HG03457 (cell line): ENCODE data around the gene ECT2L.

Experiments
- ATAC-seq: cut with Tn5 transposase; IDR thresholded peaks from one replicate; pipeline ENCODE4 v1.9.1; 2021; ENCODE audit warnings: moderate number of reproducible peaks; ENCODE audit not compliant: unreplicated experiment

The ECT2L gene, protein sequence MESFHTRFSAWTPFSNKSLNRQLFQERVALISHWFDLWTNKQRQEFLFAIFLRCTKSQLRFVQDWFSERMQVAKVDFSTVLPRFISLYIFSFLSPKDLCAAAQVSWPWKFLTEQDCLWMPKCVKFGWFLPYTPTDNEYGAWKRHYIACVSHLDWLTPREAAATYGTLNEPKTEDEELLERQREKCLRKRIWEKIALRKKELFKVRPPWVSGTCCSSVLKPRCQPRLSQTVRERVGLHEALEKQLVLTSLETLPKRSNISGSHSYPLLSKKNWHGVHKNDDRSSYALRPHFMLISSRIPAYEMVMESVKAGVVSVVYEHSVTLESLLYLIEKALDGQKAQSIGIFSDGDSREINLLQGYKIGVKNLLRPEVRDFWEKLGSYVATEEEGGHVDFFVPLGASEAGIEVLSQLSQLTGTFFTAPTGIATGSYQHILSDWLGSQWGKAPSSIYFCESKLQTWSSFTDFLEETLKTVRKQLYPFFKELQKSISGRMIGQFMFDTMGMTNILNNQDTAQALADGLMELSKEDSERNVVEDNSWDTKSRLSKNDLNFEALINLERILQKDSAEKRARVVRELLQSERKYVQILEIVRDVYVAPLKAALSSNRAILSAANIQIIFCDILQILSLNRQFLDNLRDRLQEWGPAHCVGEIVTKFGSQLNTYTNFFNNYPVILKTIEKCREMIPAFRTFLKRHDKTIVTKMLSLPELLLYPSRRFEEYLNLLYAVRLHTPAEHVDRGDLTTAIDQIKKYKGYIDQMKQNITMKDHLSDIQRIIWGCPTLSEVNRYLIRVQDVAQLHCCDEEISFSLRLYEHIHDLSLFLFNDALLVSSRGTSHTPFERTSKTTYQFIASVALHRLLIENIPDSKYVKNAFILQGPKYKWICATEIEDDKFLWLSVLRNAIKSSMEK

DNA sequence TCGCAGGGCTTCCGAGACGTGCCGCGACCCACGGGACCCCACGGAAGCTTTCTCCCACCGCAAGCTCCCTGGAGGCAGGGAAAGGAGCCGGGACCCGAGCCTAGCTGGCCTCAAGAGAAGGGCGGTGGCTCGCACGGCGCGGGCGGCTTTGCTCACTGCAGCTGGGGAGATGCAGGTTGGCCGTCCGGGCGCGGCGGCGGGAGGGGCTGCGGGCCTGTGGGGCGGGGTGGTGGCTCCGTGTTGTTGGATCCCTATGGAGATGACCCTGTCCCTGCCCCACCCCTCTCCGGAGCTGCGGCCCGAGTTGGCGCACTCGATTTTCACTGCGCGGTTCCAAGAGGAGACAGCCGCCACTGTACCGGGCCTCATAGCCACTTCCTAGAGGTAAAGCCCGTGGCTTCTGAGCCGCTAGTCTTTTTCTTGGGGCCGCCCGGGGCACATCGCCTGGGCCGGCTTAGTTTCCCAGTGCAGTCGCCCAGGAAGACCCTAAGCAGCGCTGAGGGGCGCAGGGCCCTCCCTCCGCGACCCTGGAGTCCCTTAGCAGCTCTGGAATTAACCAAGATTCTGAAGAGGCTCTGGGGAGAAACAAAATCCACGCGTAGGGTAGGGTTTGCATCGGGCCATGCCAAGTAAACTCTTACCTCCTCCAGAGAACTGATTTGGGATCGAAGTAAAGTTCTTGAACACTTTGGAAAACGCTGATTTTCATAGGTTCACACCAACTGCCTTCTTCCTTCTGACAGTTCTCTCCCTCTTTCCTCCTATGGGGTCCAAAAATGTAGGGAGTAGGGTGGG, at the start of gene ECT2L:
Gene ECT2L (plus strand): TSS at position 279 of the 795 bp plus-strand sequence. CDS start 17,188 bp downstream, outside the sequence.
- ATAC-seq: no peak

DNA sequence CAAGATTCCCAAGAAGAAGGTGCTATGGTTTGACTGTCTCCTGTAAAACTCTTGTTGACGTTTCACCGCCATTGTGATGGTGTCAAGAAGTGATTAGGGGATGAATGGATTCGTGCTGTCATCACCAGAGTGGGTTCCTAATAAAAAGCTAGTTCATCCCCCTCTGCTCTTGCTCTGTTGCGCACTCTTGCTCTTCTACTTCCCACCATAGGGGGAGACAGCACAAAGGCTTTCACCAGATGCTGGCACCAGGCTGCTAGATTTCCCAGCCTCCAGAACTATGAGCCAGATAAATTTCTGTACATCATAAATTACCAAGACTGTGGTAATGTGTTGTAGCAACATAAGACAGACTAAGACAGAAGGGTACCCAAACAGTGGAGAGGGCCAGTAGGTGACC, 43.9 kb upstream of the ECT2L start:
- no peak for ATAC-seq

DNA sequence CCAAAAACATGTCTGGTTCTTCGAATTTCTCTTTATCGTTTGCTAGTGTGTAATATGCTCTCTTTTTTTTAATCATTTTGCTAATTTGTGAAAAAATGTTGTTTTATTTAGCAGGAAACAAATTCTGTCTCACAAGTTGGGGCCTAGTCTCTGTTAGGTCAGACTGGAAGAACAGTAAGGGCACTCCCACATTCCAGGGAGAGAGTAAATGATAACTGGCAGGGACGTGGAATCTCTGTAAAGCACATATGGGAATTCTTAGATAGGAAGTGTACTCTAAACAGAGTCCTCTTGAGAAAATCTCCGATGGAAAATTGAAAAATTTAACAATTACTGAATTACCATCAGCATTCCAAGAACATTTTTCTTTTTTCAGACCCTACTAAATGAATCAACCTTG, 38.8 kb upstream of the ECT2L start:
- no peak for ATAC-seq

DNA sequence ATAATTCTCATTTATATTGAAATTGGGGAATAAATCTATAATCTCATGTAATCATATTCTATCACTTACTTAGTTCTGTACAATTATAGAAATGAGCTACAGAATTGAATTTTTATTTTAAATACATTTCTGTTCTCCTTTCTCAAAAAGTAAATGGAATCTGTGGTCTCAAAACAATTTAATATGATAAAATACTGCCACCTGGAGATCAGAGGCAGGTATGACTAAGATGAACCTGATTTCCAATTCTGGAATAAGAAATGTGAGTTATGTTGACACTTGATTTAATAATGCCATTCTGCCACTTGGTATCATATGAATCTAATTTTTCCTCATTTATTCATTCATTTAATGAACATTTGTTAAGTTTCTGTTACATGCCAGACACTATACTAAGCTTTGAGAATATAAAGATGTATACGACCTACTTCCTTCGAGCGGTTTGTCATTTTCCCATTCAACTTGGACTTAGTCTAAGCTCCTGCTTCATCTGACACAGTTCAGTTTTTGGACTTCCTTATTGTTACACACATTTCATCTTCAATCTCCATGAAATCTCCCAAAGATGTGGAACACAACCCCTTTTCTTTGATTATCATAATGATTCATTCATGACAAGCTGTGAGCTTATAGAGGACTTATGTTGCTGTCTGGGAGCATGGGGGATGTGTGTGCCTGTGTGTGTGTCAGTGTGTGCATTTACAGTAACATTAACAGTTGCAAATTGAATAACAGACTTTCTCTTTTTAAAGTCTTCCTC, 29.8 kb upstream of the ECT2L start:
- ATAC-seq: no peak

DNA sequence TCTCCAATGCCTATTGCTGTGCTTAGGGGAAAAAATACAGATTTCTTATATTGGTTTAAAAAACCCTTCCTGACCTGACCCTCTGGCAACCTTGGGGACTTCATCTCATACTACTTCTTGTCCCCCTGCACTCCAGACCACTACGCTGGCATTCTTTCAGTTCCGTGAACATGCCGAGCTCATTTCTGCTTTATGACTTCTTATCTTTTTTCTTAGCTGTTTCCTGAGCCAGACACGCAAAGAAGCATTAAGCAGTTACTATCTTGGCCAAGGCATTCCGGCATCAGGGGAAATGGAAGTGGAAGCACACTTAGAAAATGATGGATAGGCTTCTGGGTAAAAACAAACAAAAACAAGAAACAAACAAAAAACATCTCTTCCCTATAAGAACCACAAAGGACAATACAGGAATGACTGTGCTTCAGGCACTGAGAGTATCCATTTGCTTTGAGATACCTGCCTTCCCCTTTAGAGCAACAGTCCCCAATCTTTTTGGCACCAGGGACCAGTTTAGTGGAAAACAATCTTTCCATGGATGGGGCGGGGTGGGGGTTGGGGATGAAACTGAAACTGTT, 26.7 kb upstream of the ECT2L start:
- no peak for ATAC-seq

DNA sequence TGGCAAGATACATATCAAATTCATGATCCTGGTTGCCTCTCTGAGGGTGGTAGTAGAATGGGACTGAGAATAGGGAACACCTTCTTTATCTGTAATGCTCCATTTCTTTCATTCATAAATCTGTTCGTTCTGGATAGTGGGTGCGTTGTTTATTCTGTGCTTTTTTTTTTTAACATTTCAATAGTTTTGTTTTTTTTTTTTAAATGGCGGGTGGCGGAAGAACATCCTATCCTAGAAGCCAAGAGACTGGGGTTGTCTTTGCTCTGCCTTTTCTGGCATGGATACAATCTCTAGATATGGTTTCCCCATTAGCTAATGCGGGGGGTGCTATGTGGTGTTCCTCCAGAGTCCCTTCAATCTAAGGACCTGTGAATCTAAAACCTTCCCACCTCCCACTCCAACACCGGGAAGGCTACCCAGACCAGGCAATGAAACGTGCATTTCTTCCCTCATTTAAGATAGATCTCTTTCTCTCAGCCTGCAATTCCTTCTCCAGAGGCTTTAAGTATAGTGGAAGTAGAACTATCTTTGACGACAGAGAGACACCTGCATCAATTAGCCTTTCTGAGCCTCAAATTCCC, 23.2 kb upstream of the ECT2L start:
- peak; percentile 0 for ATAC-seq

DNA sequence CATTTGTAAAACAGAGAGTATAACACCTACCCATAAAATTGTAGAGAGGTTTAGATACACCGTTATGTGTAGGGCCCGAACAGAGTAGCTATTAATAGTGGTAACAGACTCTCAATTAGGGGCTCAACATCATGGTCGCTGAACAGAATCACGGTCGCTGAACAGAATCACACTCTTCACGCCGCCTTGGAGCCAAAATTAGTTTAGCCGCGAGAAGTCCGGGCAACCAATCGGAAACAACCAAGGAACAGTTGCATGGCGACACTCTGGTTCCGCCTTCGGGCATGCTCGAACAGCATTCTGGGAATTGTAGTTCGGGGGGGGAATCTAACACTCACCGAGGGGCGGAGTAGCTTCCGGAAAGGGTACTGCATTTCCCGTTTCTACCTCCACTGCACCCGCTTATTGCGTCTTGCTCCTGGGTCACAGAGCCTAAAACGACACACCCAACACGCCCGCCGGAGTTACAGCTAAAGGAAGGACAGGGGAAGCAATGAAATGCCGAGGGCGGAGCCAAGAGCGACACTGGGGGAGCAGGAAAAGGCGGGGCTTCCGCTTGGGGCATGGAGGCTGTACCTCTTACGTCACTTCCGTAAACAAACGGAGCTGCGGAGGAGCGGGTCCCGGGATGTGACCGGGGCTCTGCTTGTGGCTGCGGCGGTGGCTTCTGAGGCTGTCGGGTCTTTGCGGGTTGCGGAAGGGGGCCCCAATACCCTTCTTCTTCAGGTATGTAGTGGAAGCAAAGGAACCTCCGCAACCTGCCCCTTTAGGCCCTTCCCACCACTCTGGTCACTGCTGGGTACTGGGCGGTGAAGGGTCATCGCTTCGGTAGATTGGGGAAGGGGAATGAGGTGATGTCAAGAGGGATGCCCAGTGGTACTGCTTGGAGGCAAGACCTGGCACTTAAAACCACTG, 22.5 kb upstream of the ECT2L start, which contains the start of gene CCDC28A:
Gene CCDC28A (plus strand): TSS at position 593 of the 915 bp plus-strand sequence. CDS start 2,352 bp downstream, outside the sequence.
- peak; percentile 92 for ATAC-seq

DNA sequence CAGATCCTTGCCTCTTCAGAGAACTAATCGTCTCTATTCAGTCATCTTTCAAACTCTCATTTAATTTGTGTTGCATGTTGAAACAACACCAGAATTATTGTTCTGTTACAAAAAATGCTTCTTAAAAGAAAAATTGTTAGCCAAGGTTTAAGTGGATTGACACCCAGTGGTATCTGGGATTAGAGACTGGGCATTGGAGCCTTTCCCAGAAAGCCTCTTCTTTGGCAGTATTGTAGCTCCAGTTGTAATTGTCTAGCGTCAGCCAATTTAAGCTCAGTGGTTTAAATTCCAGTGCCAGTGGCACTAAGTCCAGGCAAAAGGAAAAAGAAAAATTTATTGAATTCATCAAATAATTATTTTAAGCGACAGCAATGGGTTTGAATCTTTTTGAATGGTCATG, 21.5 kb upstream of the ECT2L start:
- no peak for ATAC-seq

DNA sequence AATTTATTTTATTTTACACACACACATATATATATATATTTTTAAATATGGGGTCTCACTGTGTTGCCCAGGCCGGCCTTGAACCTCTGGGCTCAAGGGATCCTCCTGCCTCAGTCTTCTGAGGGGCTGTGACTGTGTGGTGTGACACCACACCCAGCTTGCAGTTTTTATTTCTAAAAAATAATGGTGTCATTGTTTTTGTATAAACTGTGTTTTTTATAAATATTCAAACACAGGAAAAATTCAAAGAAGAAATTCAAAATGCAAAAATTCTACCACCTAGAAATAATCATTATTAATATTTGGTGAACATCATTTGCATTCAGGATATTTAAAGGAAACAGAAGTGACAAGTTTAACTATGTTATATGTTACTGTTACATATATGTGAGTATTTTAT, 19.2 kb upstream of the ECT2L start:
- ATAC-seq: no peak

DNA sequence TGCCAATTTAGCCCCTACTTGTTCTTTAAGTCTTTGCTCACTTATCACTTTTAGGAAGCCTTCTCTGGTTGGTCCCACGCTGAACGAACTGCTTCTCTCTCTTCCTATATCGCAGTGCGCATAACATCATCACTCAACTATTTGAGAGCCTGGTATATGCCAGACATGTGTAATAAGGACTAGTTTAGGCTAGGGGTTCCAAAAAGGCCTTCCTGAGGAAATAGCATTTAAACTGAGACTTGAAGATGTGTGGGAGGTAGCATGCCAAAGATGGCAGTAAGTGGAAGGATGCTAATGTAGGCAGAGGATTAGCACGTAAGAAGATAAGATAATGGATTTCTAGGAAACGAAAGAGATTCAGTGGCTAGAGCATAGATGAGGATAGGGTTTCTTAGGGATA, 17.6 kb upstream of the ECT2L start:
- no peak for ATAC-seq

DNA sequence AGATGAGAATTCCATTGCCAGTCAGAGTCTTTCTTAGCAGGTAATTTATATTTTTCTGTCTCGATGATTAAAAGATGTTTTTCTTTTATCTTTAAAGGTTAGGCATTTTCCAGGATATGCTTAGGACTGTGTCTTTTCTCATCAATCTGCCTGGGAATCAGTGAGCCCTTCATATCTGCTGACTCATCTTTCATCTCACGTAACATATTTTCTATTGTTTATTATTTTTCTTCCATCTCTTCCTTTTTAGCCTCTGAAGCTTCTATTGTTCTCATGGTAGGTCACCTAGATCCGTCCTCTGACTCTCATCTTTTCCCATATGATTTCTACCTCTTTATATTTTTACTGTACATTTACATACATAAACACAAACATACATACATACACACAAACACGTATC, 13.6 kb upstream of the ECT2L start:
- ATAC-seq: no peak

DNA sequence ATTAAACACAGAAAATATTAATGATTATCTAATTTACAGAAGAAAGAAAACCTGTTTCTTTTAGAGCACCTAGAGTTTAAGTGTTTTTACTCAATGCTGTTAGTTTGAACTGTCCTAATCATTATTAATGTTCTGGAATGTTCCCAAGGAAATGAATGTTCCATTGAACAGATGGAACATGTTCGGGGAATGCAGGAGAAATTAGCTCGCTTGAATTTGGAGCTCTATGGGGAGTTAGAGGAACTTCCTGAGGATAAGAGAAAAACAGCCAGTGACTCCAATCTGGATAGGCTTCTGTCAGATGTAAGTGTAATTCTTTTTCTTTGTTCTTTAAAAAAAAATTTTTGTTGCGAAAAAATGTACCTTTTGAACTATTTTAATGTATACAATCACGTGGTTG, 10.8 kb upstream of the ECT2L start:
- ATAC-seq: no peak

DNA sequence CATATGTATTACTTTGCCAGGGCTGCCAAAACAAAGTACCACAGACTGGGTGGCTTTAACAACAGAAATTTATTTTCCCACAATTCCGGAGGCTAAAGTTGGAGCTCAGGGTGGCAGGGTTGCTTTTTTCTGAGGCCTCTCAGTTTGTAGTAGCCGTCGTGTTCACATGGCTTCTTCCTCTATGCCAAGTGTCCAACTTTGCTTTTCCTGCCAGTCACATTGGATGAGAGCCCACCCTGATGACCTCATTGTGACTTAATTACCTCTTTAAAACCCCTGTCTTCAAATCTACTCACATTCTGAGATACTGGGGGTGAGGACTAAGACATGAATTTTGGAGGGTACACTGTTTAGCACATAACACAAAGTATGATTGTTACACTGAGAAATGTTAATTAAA, 9.9 kb upstream of the ECT2L start:
- no peak for ATAC-seq

DNA sequence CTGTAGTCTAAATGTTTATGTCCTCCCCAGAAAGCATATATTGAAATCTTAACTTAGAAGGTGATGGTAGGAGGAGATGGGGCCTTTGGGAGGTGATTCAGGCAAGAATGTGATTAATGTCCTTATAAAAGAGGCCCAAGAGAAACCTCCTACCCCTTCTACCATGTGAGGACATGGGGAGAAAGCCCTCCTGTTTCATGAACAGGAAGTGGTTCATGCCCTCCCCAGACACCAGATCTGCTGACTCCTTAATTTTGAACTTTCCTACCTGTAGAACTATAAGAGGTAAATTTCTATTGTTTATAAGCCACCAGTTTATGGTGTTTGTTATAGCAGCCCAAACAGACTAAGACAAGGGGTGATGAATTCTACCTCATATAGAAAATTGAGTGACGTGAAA, 8.7 kb upstream of the ECT2L start:
- ATAC-seq: no peak

DNA sequence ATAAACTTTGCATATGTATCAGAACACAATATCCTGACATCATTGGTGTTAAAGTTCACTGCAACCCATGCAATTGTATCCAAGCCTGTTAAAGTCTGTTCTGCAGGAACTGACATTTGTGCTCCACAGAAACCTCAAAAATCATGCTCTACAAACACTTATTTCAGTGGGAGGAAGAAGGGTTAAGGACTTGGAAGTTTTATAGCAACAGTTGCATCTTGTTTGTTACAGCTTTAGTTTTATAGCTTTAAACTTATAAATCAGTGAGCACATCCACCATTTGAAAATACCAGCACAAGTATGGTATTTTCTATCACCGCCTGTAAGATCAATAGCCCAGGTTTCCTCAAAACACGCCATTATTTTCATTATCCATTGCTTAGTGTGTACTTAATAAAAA, 884 bp downstream of the ECT2L start:
- no peak for ATAC-seq

DNA sequence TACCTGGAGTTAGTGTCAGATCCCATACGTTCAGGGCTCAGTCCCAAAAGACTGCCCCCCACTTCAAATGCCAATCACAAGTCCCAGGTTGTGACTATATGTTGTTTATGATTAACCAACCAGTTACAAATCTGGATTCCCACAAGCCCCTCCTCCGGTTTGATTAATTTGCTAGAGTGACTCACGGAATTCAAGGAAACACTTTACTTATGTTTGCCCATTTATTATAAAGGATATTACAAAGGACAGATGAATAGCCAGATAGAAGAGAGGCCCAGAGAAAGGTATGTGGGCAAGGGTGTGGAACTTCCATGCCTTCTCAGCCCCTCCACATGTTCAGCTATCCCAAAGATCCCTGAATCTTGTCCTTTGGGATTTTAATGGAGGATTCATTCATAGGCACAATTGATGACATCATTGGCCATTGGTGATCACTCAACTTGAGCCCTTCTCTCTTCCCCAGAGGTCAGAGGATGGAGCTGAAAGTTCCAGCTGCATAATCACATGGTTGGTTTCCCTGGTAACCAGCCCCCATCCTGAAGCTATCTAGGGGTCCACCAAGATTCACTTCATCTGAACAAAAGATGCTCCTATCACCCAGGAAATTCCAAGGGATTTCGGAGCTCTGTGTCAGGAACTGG, 2.0 kb downstream of the ECT2L start:
- no peak for ATAC-seq

DNA sequence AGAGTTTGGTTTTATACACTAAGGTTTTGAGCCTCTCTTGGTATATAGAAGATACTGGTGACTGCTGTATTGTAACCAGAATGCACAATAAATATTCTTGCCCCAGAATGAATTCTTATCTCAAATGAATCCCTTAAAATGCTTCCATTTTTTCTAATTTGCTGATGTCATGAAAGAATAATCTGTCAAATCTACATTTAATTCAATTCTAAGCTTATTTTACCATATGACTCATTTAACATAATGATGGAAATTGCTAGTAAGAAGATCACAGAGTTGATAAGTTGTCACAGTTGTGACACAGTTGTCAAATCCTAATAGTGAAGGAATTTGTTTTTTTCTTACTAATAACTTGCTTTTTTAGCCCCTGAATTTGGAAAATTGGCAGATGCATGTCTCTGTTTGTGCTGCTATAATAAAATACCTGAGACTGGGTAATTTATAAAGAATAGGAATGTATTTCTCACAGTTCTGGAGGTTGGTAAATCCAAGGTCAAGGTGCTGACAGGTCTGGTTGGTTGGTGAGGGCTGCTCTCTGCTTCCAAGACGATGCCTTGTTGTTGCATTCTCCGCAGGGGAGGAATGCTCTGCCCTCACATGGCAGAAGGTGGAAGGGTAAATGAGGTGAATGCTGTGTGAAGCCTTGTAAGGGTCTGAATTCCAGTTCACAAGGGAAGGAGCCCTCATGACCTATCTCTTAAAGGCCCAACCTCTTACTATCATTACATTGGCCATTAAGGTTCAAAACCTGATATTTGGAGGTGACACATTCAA, 4.7 kb downstream of the ECT2L start:
- ATAC-seq: no peak
